GM12878 (cell line): Measurements from ENCODE around the gene SLC22A23. TPM values are rescaled to one million over a fixed set of nuclear protein-coding genes. Genes with fewer than 3 reads are reported as not detected.

Source experiments
- ATAC-seq: fragments of 200-7000 bp; cut with Tn5 transposase; 3 replicates; pipeline ENCODE4 v1.9.1; 2020; ENCODE audit warnings: mild to moderate bottlenecking, moderate library complexity
- BruUV-seq: library from RNA; stranded (reverse); fragments of 400-500 nt; replicated peaks from 2 replicates; lab custom pipeline; 2021; lab: Mats Ljungman, UMichigan
- CTCF ChIA-PET: fragments of 300-600 bp; sonication (Branson Sonifier 250); formaldehyde crosslinking; extraction: SDS; loops from one replicate; lab custom pipeline; 2021; ENCODE audit warnings: inconsistent platforms; lab: Yijun Ruan, JAX
- POLR2A ChIA-PET: fragments of 350-600 bp; formaldehyde crosslinking; extraction: SDS; loops from one replicate; lab custom pipeline; 2021; ENCODE audit warnings: inconsistent platforms; lab: Charles Lee
- RAD21 ChIA-PET: fragments of 300-600 bp; sonication (Branson Sonifier 250); formaldehyde crosslinking; loops from one replicate; lab custom pipeline; 2023; ENCODE audit warnings: antibody characterized with exemption; ENCODE audit not compliant: unreplicated experiment; lab: Charles Lee
- SMC1A ChIA-PET: fragments of 300-600 bp; sonication (Branson Sonifier 250); formaldehyde crosslinking; loops from one replicate; lab custom pipeline; 2023; ENCODE audit not compliant: unreplicated experiment, uncharacterized antibody; lab: Charles Lee
- DNase-seq: peaks from one replicate; pipeline ENCODE4 v3.0.0-alpha.2; 2011; ENCODE audit warnings: low read depth, low spot score
- FAIRE-seq: peaks from 3 replicates; lab custom pipeline; 2011; peaks lifted over from hg19 to GRCh38; lab: Jason Lieb, UNC
- H2AFZ ChIP-seq: 2 replicates; pipeline ENCODE4 v1.6.0; 2011; ENCODE audit warnings: low read depth, low read length, control low read depth; ENCODE audit not compliant: control insufficient read depth
- H3K27ac ChIP-seq: 2 replicates; pipeline ENCODE4 v1.5.1; 2011; ENCODE audit warnings: control low read depth; ENCODE audit not compliant: control insufficient read depth, insufficient read depth
- H3K27me3 ChIP-seq, 2 experiments: replicated peaks in 1 of 2; 2 replicates each; pipeline versions ENCODE4 v1.6.0 to v1.6.1; 2011; ENCODE audit warnings: low read length in 1 of 2; ENCODE audit not compliant: control insufficient read depth in 2 of 2, insufficient read depth in 2 of 2
- H3K36me3 ChIP-seq, 2 experiments: 2 replicates each; pipeline ENCODE4 v1.5.1; 2011; ENCODE audit warnings: low read length in 1 of 2; ENCODE audit not compliant: control insufficient read depth in 2 of 2, insufficient read depth in 2 of 2
- H3K4me1 ChIP-seq: 2 replicates; pipeline ENCODE4 v1.6.1; 2011; ENCODE audit warnings: mild to moderate bottlenecking, low read length, moderate library complexity, mixed read lengths; ENCODE audit not compliant: control insufficient read depth, insufficient read depth
- H3K4me2 ChIP-seq: 2 replicates; pipeline ENCODE4 v1.6.0; 2011; ENCODE audit warnings: control low read depth; ENCODE audit not compliant: control insufficient read depth, insufficient read depth
- H3K4me3 ChIP-seq: fragments of 200-600 bp; sonication (generic); 2 replicates; pipeline ENCODE4 v1.5.1; 2016
- H3K79me2 ChIP-seq: 2 replicates; pipeline ENCODE4 v1.6.0; 2011; ENCODE audit warnings: low read length; ENCODE audit not compliant: control insufficient read depth, insufficient read depth
- H3K9ac ChIP-seq: 2 replicates; pipeline ENCODE4 v1.8.0; 2011; ENCODE audit warnings: low read length, control low read depth, mixed read lengths; ENCODE audit not compliant: control insufficient read depth, insufficient read depth
- H3K9me3 ChIP-seq: replicated peaks from 3 replicates; pipeline ENCODE4 v1.5.1; 2011; ENCODE audit warnings: mild to moderate bottlenecking, low read length; ENCODE audit not compliant: control insufficient read depth, insufficient read depth
- H4K20me1 ChIP-seq: 2 replicates; pipeline ENCODE4 v1.6.0; 2011; ENCODE audit not compliant: control insufficient read depth, insufficient read depth
- ATF7 ChIP-seq: fragments of 450-650 bp; IDR thresholded peaks from 2 replicates; pipeline ENCODE4 v1.6.1; 2016; ENCODE audit warnings: low read depth, mild to moderate bottlenecking
- HDGF ChIP-seq: fragments of 450-650 bp; IDR thresholded peaks from 2 replicates; pipeline ENCODE4 v1.6.1; 2016; ENCODE audit warnings: antibody characterized with exemption
- MEF2A ChIP-seq: IDR thresholded peaks from 2 replicates; pipeline ENCODE4 v1.6.1; 2011; ENCODE audit warnings: low read depth, mild to moderate bottlenecking, low read length, moderate library complexity; ENCODE audit not compliant: insufficient read depth
- RB1 ChIP-seq: fragments of 450-650 bp; formaldehyde crosslinking; IDR thresholded peaks from 2 replicates; pipeline ENCODE4 v1.6.1; 2017; ENCODE audit warnings: mild to moderate bottlenecking, borderline replicate concordance
- WGBS: methylation state at CpG from one replicate; pipeline ENCODE4 v1.1.6; 2016; ENCODE audit warnings: low lambda C conversion rate; ENCODE audit not compliant: insufficient replicate concordance, insufficient coverage; ENCODE audit errors: missing lambda C conversion rate; 5-methylcytosine and 5-hydroxymethylcytosine counted together
- in situ Hi-C: fragments of 300-500 bp; cut with MboI; formaldehyde crosslinking; loops from 9 replicates; pipeline ENCODE4 v1.14.3; 2018; ENCODE audit warnings: mixed read lengths
- intact Hi-C: fragments of 100-400 bp; cut with micrococcal nuclease; formaldehyde crosslinking; loops from one replicate; pipeline ENCODE4 v1.14.2; 2022; ENCODE audit not compliant: unreplicated experiment
- polyA plus RNA-seq, 11 experiments: library from polyadenylated mRNA; depleted of rRNA in 4 of 11; unstranded in 6 of 11; stranded (reverse) in 5 of 11; fragments of >200 nt; fragmentation: Nextera tagmentation in 4 of 11; fragmentation: Illumina TruSeq in 1 of 11; extraction: Ambion mirVana in 4 of 11; extraction: Trizol in 1 of 11; gene quantifications; 1 replicate in 1 of 11; 2 replicates in 10 of 11; pipeline versions ENCODE4 v1.2.1 to v1.2.3, GENCODE V29; 2011 to 2016; ENCODE audit warnings: inconsistent platforms in 2 of 11, missing spikeins in 2 of 11, low read depth in 1 of 11
- total RNA-seq, 4 experiments: library from RNA; depleted of rRNA in 3 of 4; stranded (reverse); fragments of >200 nt in 3 of 4; fragmentation: Illumina TruSeq in 1 of 4; extraction: Trizol in 1 of 4; gene quantifications; 2 replicates each; pipeline versions ENCODE4 v1.2.1 to v1.2.3, GENCODE V29; 2013 to 2021
- TF ChIP-seq, protein P1 (sequence below): fragments of 150-350 bp; IDR thresholded peaks from 2 replicates; pipeline ENCODE4 v1.6.1; 2016; ENCODE audit warnings: low read depth, low read length

Gene SLC22A23
- total and polyA plus RNA-seq, 10 of the 15 experiments (the other 5 are each of a cell fraction or from before 2014, with no cell fraction given), result 0.20 to 2.4 (median 0.74) TPM

GRCh38 chr6:3328145-3328544 lies 128.7 kb downstream of the SLC22A23 start:
- TF ChIP-seq ATF7 (no peak), MEF2A (no peak), RB1 (no peak), HDGF (no peak)
- TF ChIP-seq, protein P1, sequence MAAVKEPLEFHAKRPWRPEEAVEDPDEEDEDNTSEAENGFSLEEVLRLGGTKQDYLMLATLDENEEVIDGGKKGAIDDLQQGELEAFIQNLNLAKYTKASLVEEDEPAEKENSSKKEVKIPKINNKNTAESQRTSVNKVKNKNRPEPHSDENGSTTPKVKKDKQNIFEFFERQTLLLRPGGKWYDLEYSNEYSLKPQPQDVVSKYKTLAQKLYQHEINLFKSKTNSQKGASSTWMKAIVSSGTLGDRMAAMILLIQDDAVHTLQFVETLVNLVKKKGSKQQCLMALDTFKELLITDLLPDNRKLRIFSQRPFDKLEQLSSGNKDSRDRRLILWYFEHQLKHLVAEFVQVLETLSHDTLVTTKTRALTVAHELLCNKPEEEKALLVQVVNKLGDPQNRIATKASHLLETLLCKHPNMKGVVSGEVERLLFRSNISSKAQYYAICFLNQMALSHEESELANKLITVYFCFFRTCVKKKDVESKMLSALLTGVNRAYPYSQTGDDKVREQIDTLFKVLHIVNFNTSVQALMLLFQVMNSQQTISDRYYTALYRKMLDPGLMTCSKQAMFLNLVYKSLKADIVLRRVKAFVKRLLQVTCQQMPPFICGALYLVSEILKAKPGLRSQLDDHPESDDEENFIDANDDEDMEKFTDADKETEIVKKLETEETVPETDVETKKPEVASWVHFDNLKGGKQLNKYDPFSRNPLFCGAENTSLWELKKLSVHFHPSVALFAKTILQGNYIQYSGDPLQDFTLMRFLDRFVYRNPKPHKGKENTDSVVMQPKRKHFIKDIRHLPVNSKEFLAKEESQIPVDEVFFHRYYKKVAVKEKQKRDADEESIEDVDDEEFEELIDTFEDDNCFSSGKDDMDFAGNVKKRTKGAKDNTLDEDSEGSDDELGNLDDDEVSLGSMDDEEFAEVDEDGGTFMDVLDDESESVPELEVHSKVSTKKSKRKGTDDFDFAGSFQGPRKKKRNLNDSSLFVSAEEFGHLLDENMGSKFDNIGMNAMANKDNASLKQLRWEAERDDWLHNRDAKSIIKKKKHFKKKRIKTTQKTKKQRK, result no peak
- Histone ChIP-seq H3K4me3 (no peak overlapping the region), H3K27ac (no peak overlapping the region), H3K4me1 (peaks cover 11% of the 10 kb centered on the region), H3K9me3 (no peaks in the 10 kb centered on the region), H3K4me2 (no peak overlapping the region), H4K20me1 (no peaks in the 10 kb centered on the region), H3K9ac (no peak overlapping the region), H3K36me3 (no peaks in the 10 kb centered on the region), H3K79me2 (no peaks in the 10 kb centered on the region), H2AFZ (no peak overlapping the region), H3K27me3 (no peaks in the 10 kb centered on the region)
- RAD21 ChIA-PET, result no interaction called here
- SMC1A ChIA-PET, result interaction anchor here (0.9 to 1.3 kb wide), 3 partner anchors 11 to 43 kb away, joined by 3 to 4 read pairs (median 3); no protein-coding TSS in a partner anchor
- in situ Hi-C loops, result no loop called here
- CTCF ChIA-PET, result no interaction called here
- FAIRE-seq, result no peak
- WGBS, result 67% methylated on average over 12 of the region's 12 CpGs
- intact Hi-C loops, result no loop called here
- no peak for DNase-seq
- no TSS peak for BruUV-seq
- no peak for ATAC-seq
- POLR2A ChIA-PET, result no interaction called here
